Measurements from ENCODE around the gene RAB37.

The RAB37 gene

GRCh38 chr17:74764751-74765286 is 27.8 kb downstream of the RAB37 start:
- no peak for DNase-seq

- no peak for DNase-seq
These were observed 29.4 kb downstream of the RAB37 start for GRCh38 chr17:74766413-74766812.

DNA sequence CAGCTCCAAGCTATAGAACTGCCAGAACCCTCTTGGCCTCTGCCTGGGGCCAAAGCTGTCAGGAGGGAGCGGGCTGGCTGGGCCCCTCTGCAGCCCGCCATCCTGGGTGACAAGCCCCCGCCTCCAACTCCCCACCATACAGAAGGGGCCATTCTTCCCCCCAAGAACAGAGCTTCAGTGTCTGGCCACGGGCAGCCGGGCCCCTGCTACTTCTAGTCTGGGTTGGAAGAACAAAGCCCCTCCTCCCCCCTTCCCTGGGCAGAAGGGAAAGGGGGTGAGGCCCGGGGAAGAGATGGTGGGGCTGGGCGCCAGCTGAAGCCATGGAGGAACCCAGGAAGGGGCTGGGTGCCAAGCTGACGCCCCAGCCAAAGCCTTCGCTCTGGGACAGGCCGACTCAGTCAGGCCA is 30.1 kb downstream of the RAB37 start:
- DNase-seq, result no peak

DNA sequence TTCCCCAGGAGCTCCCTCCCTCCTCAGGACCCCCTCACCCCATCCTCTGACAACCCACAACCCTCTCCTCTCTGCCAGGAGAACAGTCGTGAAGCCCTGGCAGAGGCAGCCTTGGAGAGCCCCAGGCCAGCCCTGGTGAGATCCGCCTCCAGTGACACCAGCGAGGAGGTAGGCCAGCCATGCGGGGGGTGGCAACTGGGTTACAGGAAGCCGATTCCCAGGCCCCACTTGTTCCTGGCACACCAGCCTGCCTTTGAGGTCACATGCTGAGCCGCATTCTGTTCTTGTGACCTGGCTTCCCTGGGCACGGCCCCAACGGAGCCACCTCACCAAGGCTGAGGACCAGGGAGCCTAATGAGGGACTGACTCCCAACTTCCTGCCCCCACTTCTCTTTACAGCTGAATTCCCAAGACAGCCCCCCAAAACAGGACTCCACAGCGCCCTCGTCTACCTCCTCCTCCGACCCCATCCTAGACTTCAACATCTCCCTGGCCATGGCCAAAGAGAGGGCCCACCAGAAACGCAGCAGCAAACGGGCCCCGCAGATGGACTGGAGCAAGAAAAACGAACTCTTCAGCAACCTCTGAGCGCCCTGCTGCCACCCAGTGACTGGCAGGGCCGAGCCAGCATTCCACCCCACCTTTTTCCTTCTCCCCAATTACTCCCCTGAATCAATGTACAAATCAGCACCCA is 31.2 kb downstream of the RAB37 start:
- DNase-seq, result peak; percentile 29

GRCh38 chr17:74768763-74769114 is 31.7 kb downstream of the RAB37 start:
- DNase-seq, result no peak

GRCh38 chr17:74769266-74769855 is 32.3 kb downstream of the RAB37 start:
- no peak for DNase-seq

- DNase-seq, result no peak
These were observed 32.9 kb downstream of the RAB37 start for GRCh38 chr17:74769856-74770497.

DNA sequence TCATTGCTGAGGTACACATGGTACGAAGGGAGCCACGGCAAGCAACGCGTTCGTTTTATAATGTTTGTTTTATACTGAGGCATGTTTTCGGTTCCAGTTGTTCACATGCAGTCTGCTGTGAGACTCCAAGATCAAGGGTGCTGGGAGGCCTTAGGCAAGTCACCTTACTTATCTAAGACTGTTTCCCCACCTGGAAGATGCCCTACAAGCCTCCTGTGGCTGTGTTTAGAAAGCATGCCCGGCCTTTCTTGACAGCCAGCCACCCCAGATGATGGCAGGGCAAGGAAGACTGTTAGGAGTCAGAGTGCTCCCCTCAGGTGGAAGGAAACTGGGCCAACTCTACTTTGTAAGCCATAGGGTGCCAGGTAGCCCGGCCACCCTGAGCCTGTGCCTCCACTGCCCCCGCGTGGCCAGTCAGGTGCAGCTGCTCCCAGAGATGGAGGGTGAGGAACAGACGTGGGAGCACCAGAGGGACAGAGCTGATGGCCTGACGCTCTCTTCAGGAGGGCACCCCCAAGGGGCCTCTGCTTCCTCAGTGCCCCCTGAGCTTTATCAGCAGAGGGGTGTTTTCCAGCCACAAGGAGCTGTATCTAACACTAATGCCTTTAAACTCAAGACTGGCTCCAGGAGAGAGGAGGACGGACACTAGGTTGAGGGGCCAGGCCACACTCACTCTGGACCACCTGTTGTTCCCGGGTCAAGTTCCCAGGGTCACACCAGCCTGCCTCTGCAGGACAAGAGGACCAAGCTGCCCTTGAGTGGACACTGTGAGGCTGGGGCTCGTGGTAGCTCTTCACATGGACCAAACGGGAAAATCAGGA is 33.7 kb downstream of the RAB37 start:
- no peak for DNase-seq

DNA sequence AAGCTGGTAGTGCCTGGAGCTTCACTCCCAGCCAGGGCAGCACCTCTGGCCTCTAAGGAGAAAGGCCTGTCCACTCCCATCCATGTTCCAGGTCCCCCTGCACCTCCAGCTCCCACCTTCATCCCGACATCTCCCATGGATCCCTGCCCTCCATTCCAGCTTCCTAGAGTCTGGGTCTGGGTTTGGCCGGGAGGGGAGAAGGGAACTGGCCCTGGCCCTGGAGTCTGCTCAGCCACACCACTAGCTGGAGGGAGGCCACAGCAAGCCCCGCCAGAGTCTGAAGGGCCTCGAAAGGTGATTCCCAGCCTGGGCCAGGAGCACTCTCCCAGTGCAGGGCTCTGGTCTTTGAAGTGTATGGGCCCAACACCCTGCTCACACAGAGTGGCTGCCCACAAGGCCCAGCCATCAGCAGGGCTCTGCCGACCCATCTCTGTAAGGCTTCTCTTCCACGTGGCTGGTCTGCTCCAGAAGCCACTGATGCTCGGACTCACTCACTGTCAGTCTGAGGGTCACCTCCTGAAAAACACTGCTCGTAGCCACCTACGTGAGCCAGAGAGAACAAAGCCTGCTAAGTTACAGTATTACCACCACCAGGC is 34.4 kb downstream of the RAB37 start:
- DNase-seq, result no peak

DNA sequence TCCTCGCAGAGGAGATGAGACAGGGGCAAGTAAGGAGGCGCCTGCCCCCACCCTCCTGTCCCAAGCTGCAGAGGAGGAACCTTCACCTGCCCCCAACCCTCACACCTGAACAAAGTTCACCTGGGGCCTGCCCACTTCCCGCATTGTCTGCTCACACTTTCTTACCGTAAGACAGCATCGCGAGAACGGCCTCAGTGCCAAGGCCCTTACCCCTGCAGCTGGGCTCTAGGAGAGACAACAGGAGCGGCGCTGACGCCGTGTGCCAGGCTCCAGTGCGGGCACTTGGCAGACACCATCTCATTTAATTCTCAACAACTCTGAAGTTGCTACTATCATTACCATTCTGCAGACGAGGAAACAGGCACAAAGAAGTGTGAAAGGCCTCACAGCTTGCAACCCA is 35.0 kb downstream of the RAB37 start:
- DNase-seq, result no peak

DNA sequence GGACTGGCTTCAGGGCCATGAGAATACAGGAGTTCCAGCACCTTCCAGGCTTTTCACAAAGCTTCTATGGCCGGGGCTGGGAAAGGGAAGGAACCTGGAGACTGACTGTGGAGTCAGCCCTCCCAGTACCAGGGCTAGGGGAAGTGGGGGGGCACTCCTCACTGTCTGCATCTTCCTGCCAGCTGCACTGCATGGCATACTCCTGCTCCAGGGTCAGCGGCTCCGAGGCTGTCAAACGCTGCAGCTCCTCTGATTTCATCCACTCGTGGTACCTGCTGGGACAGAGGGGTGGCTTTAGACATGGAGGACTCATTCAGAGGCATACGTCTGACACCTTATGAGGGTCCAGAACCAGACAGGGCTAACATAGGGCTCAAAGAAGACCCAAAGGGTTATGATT is 36.4 kb downstream of the RAB37 start:
- no peak for DNase-seq

GRCh38 chr17:74773871-74774286 is 36.8 kb downstream of the RAB37 start:
- DNase-seq, result peak; percentile 54

DNA sequence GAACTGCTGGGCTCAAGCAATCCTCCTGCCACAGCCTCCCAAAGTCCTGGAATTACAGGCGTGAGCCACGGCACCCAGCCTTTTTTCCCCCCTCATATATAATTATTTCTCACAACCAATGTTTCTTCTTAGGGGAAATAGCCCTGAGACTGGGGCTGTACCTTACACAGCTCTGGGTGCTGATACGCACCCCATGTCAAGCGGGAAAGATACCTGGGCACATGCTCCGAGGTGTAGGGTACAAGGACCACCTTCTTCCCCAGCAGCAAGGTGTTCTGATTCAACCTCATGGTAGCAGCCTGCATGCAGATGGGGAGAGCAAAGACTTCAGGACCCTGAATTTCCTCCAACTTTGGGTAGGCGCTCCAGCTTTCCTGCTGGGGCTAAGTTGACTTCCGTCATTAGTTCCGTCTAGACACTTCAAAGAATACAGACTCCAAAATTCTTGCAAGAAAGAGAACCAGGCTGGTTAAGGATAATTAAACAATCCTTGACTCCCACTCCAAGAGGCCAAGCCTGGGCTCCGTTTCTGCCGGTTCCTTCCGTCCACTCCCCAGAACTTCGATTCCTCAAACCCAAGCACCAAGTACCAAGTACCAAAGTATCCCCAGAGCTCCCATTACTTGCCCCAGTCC is 38.5 kb downstream of the RAB37 start:
- DNase-seq, result no peak

DNA sequence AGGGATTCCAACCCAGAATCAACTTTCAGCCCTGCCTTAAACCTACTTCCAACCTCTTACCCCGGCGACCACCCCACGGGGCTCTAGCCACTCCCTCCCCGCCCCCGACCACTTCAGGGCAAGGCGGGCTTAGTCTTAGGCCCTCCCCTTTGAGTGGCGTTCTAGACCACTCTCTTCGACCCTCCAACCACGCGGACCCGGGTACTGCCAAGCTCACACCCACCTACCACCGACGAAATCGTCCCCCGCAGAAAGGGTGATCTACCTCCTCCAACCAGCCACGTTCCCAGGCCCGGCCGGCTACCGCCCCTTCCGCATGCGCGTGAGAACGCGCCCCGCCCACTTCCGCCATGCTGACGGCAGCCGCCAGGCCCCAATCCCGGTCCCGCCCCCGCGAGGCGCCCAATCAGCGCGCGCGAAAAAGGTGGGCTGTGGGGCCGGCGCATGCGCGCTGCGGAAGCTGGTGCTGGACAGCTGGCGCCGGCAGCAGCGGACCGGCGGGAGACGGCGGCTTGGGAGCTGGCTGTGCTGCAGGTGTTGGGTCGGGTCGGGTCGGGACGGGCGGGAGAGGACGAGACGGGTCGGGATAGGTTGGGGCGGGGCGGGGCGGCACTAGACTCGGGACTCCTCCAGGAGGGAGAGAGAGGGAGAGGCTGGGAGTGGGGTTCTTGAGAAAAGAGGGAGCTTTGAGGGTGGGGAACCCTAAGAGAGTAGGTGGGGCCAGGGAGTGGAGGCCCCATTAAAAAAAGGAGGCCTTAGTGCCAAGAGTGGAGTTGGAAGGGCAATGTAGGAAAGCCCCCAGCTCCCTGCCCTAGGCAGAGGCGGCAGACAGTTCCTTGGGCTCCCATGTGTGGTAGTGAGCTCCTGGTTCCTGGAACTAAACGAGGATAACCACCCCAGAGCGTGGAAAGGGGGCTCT is 39.2 kb downstream of the RAB37 start, which contains the start of gene NAT9:
TSS of gene NAT9 (minus strand) at position 302 of the 919 bp plus-strand sequence. CDS start 647 bp downstream, outside the sequence.
- peak; percentile 94 for DNase-seq

GRCh38 chr17:74776990-74777389 is 39.9 kb downstream of the RAB37 start:
- DNase-seq, result no peak

GRCh38 chr17:74777901-74778515 is 41.0 kb downstream of the RAB37 start:
- DNase-seq, result no peak

DNA sequence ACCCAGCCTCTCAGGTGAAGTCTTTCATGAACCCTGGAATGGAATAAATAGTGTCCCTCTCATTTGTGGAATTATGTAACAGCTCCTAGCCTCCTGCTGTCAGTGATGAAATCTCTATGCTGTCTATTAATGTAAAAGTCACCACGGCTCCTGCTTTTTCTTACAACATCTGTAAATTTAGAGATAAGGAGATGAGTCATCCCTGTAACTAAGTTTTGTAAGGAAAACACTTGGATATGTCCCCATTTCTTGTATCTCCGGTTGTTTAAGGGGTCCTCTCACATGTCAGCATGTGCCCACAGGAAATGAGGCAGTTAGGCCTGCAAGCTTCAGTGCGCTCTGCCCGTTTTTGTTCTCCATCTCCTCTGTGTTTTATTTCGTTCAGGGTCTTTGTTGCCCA is 41.9 kb downstream of the RAB37 start:
- no peak for DNase-seq

- DNase-seq, result no peak
These were observed 42.4 kb downstream of the RAB37 start for GRCh38 chr17:74779501-74779900.

- DNase-seq, result no peak
These were observed 42.9 kb downstream of the RAB37 start for GRCh38 chr17:74779948-74780400.

Data from fibroblast of skin of abdomen (primary cell).